Jurkat, Clone E6-1 (cell line): ENCODE results near the gene CFI. TPM values are rescaled to one million over a fixed set of nuclear protein-coding genes. Genes with fewer than 3 reads are reported as not detected.

Experiments
- DNase-seq: peaks from one replicate; pipeline ENCODE4 v3.0.0-alpha.2; 2011; ENCODE audit warnings: low read depth, low spot score
- H3K4me3 ChIP-seq: 2 replicates; pipeline ENCODE4 v1.5.1; 2011; ENCODE audit warnings: mild to moderate bottlenecking, low read length, control low read depth, moderate library complexity
- polyA plus RNA-seq: library from polyadenylated mRNA; unstranded; fragments of >200 nt; gene quantifications from one replicate; pipeline ENCODE4 v1.2.1, GENCODE V29; 2012; ENCODE audit warnings: missing spikeins; ENCODE audit not compliant: insufficient read length, insufficient read depth

The CFI gene
- polyA plus RNA-seq, result not detected

DNA sequence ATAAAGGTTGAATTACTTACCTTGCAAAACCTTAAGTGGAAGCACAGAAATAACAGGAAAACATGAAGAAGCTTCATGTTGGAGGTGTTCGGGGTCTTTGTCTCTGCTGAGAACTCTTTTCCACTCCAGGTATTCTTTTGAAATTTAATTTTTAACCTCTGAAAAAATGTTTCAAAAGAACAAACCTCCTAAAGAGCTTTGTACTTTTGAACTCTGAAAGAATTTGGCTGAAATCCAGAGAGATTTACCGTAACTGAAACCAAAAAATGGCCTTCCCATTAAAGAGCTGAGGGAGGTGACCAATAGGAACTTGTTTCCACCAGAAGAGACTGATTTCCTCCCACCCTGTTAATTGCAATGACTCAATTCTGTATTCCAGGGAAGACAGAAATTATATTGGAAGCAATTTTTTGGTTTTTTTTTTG is at the start of gene CFI:
CFI (minus strand) TSS at position 105 of the 425 bp plus-strand sequence; CDS start at position 77, 28 bp downstream.
- H3K4me3 ChIP-seq, result no peak within 1 kb of the TSS
- DNase-seq, result no peak

DNA sequence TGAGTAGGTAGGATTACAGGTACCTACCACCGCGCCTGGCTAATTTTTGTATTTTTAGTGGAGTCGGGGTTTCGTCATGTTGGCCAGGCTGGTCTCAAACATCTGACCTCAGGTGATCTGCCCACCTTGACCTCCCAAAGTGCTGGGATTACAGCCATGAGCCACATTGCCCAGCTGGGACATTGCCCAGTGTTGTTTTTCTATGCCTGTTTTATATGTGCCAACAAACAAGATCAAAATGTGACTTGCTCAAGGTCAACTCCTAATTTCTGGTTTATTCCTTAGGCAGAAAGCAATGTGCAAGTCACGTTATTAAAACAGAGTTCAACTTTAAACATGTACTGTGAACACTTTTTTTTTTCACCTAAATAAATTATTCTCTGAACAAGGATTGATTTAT is 48.8 kb upstream of the CFI start:
- no peak for DNase-seq
- H3K4me3 ChIP-seq, result no peak overlapping the region

DNA sequence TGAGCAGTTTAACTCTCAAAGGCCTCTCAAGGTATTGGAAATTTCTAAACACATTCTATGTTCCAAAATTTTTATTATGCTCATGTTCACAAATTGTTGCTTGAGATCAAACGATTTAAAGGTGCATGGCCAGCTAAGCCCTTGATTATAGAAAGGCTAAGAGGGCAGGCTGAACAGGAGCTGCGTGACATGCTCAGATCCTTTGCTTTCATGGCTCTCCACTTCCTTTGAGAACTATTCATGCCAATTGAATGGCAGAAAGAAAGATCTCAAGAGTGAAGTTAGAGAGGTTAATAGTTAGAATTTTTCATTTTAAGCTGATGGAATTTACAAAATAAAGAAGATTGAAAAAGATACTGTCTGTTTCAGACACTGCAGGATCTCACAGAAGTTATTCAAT is 46.7 kb upstream of the CFI start:
- H3K4me3 ChIP-seq, result no peak overlapping the region
- no peak for DNase-seq

DNA sequence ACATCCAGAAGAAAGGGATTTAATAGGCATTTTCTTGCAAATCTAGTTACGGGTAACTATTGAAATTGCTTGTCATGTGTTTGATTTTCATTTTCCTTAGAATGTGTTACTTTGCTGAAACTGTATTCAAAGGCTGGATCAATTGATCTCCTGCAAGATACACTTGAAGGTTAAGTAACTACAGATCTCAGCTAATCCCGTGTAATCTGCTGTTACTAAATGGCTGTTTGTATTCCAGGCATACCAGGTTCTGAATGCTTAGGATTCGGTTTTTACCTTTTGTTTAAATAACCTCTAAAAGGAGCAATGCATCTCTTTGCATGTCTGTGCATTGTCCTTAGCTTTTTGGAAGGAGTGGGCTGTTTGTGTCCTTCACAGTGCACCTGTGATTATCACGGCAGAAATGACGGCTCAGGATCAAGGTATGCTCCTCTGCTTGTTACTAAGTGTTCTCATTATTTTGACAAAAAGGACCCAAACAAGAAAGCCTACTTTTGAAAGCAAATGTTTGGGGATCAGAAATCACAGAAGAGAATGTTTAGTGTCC is 46.2 kb upstream of the CFI start, which contains the start of gene LRIT3:
LRIT3 (plus strand) TSS at position 212 of the 547 bp plus-strand sequence; CDS start at position 307, 95 bp downstream.
- no peak for DNase-seq

DNA sequence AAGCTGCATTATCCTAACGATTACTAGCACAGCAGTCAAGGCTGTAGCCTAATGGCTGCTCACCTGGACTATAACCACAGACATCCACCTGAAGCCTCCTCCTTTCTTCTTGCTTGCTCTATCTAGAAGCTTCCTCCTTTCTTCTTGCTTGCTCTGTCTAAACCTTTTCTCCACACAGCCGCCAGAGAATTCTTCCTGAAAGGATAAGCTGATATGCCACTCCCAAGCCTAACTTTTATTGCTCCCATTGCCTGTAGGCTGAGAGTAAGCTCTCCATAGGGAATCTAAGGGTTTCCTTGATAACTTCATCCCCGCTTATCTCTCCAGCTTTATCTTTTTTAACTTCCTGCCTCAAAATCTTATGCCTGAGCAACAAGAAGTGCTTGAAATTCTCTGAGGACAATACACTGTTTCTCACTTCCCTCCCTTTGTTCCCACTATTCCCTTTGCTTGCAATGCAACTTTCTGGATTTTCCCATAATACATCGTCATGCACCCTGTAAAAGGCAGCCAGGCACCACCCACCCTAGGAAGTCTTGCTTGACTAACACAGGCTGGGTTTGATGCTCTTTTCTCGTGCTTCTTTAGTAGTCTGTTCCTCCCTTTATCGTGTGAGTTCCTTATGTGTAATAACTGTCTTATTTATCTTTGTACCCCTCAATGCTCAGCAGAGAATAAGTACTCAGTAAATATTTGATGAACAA is 44.7 kb upstream of the CFI start:
- DNase-seq, result no peak
- no peak overlapping the region for H3K4me3 ChIP-seq

More for the DNA sequence above, 46.2 kb upstream of the CFI start, which contains the start of gene LRIT3:
- H3K4me3 ChIP-seq, result no peak within 1 kb of the TSS

DNA sequence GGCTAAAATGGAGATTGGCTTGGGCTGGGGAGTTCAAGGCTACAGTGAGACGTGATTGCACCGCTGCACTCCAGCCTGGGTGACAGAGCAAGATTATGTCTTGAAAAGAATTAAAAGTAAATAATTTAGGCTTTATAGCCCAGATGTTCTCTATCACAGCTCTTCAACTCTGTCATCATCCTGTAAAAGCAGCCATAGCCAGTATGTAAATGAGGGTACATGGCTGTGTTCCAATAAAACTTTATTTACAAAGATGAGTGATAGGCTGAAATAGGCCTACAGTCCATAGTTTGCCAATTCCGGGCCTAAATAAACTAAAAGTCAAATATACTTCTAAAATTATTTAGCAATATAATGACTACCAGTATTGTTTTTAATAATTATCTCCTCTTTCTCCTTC is 35.2 kb upstream of the CFI start:
- DNase-seq, result no peak
- no peak overlapping the region for H3K4me3 ChIP-seq

DNA sequence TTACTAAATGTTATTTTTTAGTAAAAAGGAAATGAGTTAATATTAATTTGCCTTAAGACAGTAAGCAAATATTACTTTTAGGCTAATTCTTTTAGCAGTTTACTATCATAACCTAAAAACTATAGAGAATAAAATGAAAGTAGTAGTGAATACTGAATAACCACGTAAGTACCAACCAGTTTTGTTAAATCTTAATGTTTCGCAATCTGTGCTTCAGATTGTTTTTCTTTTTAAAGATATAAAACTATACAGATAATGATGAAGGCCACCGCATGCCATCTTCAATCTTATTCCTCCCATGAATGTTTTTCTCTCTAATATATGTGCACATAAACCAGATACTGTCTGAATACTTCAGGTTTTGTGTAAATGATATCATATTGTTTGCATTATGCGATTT is 32.0 kb upstream of the CFI start:
- DNase-seq, result no peak
- no peak overlapping the region for H3K4me3 ChIP-seq

DNA sequence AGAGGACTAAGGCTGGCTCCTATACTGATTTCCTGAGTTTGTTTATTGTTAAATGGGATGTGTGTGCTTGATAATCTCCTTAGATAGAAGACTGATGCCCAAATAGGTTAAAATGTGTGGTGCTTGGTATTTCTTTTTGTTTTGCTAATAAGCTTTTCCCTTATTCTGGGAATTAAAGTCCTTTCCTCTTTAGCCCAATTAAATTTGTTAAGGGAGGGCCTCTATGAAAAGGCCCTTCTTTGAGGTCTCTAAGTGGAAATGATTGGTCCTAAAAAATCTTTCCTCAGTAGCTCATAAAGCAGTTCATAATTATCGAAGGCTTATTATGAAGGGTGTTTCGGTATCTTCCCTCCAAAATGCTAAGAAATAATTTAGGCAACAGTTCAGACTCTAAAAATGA is 25.9 kb upstream of the CFI start, which contains the start of gene RRH:
RRH (plus strand) TSS at position 301 of the 400 bp plus-strand sequence; CDS start at position 357, 56 bp downstream.
- no peak within 1 kb of the TSS for H3K4me3 ChIP-seq
- no peak for DNase-seq

DNA sequence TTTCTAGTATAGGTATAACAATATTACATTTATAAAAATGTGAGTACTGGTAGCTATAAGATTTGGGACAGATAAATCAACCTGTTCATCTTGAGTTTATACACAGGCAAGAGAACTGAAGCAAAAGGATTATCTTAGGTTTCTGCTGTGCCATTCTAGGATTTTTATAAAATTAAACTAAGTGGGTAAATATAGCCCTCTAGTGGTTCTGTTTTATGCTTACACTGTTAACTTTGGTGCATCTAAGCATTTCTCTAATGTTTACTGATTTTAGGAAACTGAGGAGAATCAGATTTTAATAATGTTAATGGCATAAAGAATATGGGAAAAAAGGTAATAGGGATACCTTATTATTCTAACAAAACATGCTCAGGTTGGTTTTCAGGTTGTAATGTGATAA is 24.9 kb upstream of the CFI start:
- H3K4me3 ChIP-seq, result no peak overlapping the region
- DNase-seq, result no peak

DNA sequence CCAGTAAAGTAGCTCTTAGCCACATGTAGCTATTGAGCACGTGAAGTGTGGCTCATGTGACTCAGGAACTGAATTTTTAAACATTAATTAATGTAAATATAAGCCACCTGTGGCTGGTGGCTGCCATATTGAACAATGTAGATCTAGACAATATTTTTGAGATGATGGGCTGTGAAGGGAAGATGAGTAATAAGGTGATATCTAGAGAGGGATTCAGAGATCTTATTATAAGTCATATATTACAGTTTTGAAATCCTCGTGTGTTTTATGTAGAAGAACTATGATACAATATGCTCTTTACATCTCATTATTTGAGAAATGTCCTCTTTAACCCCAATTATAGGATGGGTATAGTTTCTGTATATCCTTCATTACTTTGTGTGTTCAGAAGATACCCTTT is 19.4 kb upstream of the CFI start:
- no peak for DNase-seq
- H3K4me3 ChIP-seq, result no peak overlapping the region

DNA sequence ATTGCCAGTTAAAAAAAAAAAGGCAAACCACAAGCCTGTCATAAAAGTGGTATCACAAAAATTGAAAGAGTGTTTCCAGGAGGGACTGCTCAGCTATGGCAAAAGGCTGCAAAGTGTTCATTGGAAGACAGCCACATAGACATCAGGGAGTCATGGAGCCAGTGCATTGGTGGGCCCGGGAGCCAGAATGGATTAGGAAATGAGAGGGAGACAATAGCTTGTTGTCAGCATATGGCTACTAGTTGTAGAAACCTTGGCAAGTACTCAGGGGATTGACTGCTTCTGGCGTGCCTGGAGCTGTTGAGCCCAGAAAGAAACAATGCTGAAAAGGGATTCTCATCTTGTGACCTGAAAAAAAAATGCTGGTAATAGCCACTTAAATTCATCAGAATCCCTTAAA is 18.8 kb upstream of the CFI start:
- H3K4me3 ChIP-seq, result no peak overlapping the region
- DNase-seq, result no peak

DNA sequence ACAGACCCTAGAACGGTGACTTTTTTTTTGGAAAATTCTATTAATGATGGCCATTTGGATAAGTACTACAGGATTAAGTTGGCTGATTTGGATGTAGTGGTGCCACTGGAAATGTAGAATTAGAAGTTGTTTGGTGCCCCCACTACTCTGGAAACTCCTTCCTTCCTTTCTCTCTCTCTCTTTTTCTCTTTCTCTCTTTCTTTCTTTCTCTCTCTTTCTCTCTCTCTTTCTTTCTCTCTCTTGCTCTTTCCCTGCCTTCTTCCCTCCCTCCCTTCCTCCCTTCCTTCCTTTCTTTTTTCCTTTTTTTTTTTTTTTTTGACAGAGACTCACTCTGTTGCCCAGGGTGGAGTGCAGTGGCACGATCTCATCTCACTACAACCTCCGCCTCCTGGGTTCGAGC is 16.5 kb upstream of the CFI start:
- H3K4me3 ChIP-seq, result no peak overlapping the region
- no peak for DNase-seq

DNA sequence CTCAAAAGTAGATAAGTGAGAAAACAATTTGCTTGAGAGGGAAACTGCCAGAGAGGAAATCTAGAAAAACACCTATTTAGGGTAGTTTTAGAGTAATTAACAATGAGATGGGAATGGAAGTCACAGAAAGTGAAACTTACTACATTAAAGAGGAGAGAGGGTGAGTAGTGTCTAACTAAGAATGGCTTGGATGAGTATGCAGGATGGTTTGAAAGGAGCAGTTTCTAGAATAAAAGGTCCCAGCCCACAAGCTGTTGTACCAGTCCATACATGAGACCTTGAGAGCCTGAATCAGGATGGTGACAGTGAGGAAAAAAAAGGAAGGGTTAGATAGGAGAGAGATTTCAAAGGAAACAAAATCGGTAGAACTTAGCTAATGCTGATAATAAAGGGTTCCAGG is 15.1 kb upstream of the CFI start:
- no peak for DNase-seq
- H3K4me3 ChIP-seq, result peak overlapping the region; percentile 99

DNA sequence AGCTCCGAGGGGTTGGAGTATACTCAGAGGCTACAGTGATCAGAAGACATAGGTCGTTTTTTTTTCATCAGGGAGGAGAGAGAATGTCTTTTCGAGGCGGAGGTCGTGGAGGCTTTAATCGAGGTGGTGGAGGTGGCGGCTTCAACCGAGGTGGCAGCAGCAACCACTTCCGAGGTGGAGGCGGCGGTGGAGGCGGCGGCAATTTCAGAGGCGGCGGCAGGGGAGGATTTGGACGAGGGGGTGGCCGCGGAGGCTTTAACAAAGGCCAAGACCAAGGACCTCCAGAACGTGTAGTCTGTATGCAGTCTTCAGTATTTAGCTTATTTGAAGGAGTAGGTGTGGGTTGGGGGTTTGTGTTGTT is 14.3 kb upstream of the CFI start:
- peak overlapping the region; percentile 99 for H3K4me3 ChIP-seq
- no peak for DNase-seq

DNA sequence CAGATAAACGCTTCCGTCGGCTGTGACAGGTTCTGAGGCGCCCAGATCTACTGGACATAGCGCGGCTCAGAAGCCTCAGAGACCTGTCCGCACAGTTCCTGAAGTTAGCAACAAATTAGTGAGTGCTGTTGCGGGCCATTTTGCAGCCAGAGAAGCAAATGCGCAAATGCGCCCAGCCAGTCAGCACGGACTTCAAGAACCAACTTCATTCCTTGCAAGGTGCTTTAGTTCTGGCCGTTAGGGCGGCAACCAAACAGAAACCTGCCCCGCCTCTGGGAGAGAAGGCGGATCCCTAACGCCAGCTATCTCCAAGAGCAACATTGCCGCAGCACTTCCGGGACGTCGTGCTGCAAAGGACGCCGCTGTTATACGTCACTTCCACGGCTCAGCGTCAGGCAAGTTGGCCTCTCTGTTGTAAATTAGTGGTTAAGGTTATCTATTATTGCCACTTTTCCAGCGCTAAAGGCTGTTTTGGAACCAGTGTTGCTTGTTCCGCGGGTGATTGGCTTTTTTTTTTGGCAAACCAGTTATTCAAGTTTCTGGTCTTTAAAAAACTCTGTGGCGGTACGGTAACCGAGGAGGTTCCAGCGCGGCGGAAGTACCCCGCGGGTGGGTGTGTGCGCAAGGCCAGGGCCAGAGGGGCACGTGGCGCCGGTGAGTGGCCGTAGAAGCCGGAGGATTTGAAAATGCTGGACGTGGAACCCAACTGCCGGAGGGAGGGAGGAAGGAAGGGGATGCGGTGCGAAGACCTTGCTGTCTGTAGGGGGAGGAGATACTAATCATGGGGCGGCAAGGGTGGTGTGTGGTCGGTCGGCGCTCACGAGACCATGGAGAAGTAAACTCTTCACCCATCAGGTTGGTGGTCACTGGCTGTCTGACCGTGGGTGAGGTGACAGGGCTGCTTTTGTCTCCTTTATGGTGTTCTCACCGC is 13.6 kb upstream of the CFI start, which contains the start of gene GAR1:
GAR1 (plus strand) TSS at position 612 of the 931 bp plus-strand sequence. CDS start 403 bp downstream, outside the sequence.
- H3K4me3 ChIP-seq, result peak within 1 kb of the TSS; percentile 99
- peak; percentile 93 for DNase-seq

DNA sequence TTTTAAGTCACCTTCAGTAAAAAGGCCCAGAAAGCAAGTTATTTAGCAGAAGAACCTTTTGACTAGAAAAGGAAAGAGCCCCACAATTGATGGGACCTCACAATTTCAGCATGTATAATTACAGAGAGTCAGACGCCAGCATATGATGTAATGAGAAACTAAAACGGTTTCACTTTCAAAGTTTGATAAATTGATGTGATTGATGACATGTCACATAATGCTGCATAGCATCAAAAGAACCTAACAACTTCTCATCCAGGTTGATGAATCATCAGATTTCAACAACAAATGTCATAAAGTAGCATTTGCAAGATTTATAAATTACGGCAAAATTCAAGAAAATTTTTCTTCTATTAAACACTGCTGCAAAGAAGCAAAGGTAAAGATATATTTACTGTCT is 9.9 kb upstream of the CFI start:
- no peak overlapping the region for H3K4me3 ChIP-seq
- DNase-seq, result no peak

DNA sequence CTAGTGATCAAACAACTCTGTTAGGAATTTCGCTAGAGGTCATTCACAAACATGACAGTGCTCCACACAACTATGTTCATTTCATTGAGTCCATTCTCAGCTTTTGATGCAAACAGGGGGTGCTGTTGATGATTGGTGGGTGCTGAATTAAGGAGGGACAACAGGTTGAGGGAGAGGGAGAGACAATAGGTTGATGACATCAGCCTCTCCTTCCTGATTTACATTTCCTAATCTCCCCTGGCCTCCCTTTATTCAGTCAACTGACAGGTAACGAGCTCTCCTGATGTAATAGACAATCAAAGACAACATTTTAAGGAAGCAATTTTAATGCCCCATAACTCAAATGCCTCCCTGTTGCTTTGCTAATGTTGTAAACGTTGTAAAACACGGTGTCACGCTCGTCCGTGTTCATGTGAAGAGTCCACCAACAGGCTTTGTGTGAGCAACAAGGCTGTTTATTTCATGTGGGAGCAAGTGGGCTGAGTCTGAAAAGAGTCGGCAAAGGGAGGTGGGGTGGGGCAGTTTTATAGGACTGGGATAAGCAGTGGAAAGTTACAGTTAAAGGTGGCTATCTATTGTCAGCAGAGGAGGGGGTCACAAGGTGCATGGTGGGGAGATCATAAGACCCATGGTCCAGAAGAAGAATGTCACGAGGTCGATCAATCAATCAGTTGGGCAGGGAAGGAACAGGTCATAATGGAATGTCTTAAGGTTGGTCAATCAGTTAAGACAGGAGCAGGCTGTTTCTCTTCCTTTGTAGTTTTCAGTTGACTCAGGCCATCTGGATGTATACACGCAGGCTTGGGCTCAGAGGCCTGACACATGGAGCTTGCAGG is 9.0 kb upstream of the CFI start:
- no peak for DNase-seq
- no peak overlapping the region for H3K4me3 ChIP-seq

DNA sequence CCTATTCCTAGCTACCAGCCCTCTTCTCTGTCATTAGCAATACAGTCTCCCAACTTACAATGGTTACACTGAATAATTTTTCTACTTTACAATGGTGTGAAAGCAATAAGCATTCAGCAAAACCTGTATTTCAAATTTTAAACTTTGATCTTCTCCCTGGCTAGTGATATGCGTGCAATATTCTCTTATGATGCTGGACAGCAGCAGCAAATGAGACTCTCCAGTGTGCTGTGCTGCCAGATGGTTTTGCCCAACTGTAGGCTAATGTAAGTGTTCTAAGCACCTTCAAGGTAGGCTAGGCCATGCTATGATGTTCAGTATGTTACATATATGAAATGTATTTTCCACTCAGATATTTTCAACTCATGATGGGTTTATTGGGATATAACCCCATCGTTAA is 7.9 kb upstream of the CFI start:
- DNase-seq, result no peak
- no peak overlapping the region for H3K4me3 ChIP-seq
